GM23338 (cell line): ENCODE measurements around the gene BMP8B. TPM values are rescaled to one million over a fixed set of nuclear protein-coding genes. Genes with fewer than 3 reads are reported as not detected.
"Not testable (repeated sequence)": the region's sequence is repeated elsewhere in the genome, so short reads cannot be mapped to it uniquely, and the experiment has no call there.

Experiments used
- ATAC-seq: fragments of 200-7000 bp; cut with Tn5 transposase; 3 replicates; pipeline ENCODE4 v1.9.1; 2020
- DNase-seq: peaks from one replicate; pipeline ENCODE4 v3.0.0-alpha.2; 2015; ENCODE audit warnings: low spot score
- H2AFZ ChIP-seq: fragments of 200-600 bp; sonication (generic); 2 replicates; pipeline ENCODE4 v1.8.0; 2016; ENCODE audit warnings: antibody characterized with exemption, mild to moderate bottlenecking, moderate library complexity
- H3F3A ChIP-seq: fragments of 200-600 bp; sonication (generic); replicated peaks from 2 replicates; pipeline ENCODE4 v1.8.0; 2017; ENCODE audit warnings: antibody characterized with exemption, mixed run types, low read depth
- H3K27ac ChIP-seq: fragments of 200-600 bp; sonication (generic); 2 replicates; pipeline ENCODE4 v1.6.1; 2016; ENCODE audit warnings: low read depth
- H3K27me3 ChIP-seq: fragments of 200-600 bp; sonication (generic); 2 replicates; pipeline ENCODE4 v1.8.0; 2016; ENCODE audit warnings: mild to moderate bottlenecking, mixed run types, moderate library complexity; ENCODE audit not compliant: insufficient read depth
- H3K36me3 ChIP-seq: fragments of 200-600 bp; sonication (generic); 2 replicates; pipeline ENCODE4 v1.8.0; 2016; ENCODE audit warnings: mild to moderate bottlenecking; ENCODE audit not compliant: insufficient read depth
- H3K4me1 ChIP-seq: fragments of 200-600 bp; sonication (generic); 2 replicates; pipeline ENCODE4 v1.8.0; 2016; ENCODE audit warnings: mild to moderate bottlenecking, moderate library complexity; ENCODE audit not compliant: insufficient read depth
- H3K4me2 ChIP-seq: fragments of 200-600 bp; sonication (generic); 2 replicates; pipeline ENCODE4 v1.7.1; 2017; ENCODE audit warnings: mixed run types
- H3K4me3 ChIP-seq: fragments of 200-600 bp; sonication (generic); 2 replicates; pipeline ENCODE4 v1.6.1; 2016; ENCODE audit warnings: mixed run types
- H3K79me2 ChIP-seq: fragments of 200-600 bp; sonication (generic); replicated peaks from 2 replicates; pipeline ENCODE4 v1.8.0; 2017; ENCODE audit warnings: mild to moderate bottlenecking; ENCODE audit not compliant: insufficient read depth
- H3K9me2 ChIP-seq: fragments of 200-600 bp; sonication (generic); 2 replicates; pipeline ENCODE4 v1.8.0; 2017; ENCODE audit not compliant: insufficient read depth
- H4K20me1 ChIP-seq: fragments of 200-600 bp; sonication (generic); replicated peaks from 2 replicates; pipeline ENCODE4 v1.8.0; 2017; ENCODE audit warnings: mild to moderate bottlenecking; ENCODE audit not compliant: insufficient read depth
- H3K27ac Mint-ChIP-seq: 2 replicates; pipeline ENCODE4 v1.8.0; 2020; ENCODE audit warnings: inconsistent platforms, mild to moderate bottlenecking, moderate library complexity, mixed read lengths
- H3K27me3 Mint-ChIP-seq: 3 replicates; pipeline ENCODE4 v1.8.0; 2022; ENCODE audit warnings: low read depth, mild to moderate bottlenecking, moderate library complexity, mixed read lengths, inconsistent platforms; ENCODE audit not compliant: insufficient read depth, poor library complexity
- H3K36me3 Mint-ChIP-seq: 3 replicates; pipeline ENCODE4 v1.8.0; 2021; ENCODE audit warnings: low read depth, mild to moderate bottlenecking, inconsistent platforms, moderate library complexity, mixed read lengths
- H3K4me1 Mint-ChIP-seq: 3 replicates; pipeline ENCODE4 v1.8.0; 2020; ENCODE audit warnings: mild to moderate bottlenecking, inconsistent platforms, mixed read lengths
- H3K4me3 Mint-ChIP-seq: 3 replicates; pipeline ENCODE4 v1.8.0; 2021; ENCODE audit warnings: moderate library complexity, mild to moderate bottlenecking, inconsistent platforms, mixed read lengths
- H3K9me3 Mint-ChIP-seq: 3 replicates; pipeline ENCODE4 v1.8.0; 2020; ENCODE audit warnings: moderate library complexity, mild to moderate bottlenecking, inconsistent platforms, mixed read lengths
- CREB1 ChIP-seq: fragments of 250-450 bp; sonication (Bioruptor Pico); IDR thresholded peaks from 2 replicates; pipeline ENCODE4 v1.5.0; 2020; ENCODE audit warnings: low read depth, mild to moderate bottlenecking, moderate library complexity
- CTCF ChIP-seq, 2 experiments: fragments of 200-600 bp in 1 of 2; sonication (generic) in 1 of 2; conservative IDR thresholded peaks; 2 replicates each; pipeline versions ENCODE4 v1.5.1 to v1.6.1; 2016 to 2017; ENCODE audit warnings: antibody characterized with exemption in 2 of 2, low read depth in 2 of 2, mild to moderate bottlenecking in 2 of 2, moderate library complexity in 1 of 2
- EZH2 ChIP-seq: fragments of 200-600 bp; sonication (generic); IDR thresholded peaks from one replicate; pipeline ENCODE4 v1.8.0; 2017; ENCODE audit warnings: antibody characterized with exemption, mild to moderate bottlenecking, low read depth; ENCODE audit not compliant: unreplicated experiment
- EZH2phosphoT487 ChIP-seq: fragments of 200-600 bp; sonication (generic); IDR thresholded peaks from one replicate; pipeline ENCODE4 v1.8.1; 2018; ENCODE audit warnings: antibody characterized with exemption; ENCODE audit not compliant: unreplicated experiment
- JUNB ChIP-seq: IDR thresholded peaks from one replicate; pipeline ENCODE4 v1.6.1; 2016; ENCODE audit warnings: antibody characterized with exemption; ENCODE audit not compliant: unreplicated experiment
- NANOG ChIP-seq: IDR thresholded peaks from 2 replicates; pipeline ENCODE4 v1.6.1; 2016; ENCODE audit warnings: antibody characterized with exemption, borderline replicate concordance
- POLR2AphosphoS5 ChIP-seq: IDR thresholded peaks from 2 replicates; pipeline ENCODE4 v1.6.1; 2016; ENCODE audit warnings: antibody characterized with exemption, low read depth
- ZNF462 ChIP-seq: fragments of 250-450 bp; sonication (Bioruptor Pico); IDR thresholded peaks from 2 replicates; pipeline ENCODE4 v1.5.0; 2020; ENCODE audit warnings: mild to moderate bottlenecking, moderate library complexity
- polyA plus RNA-seq: library from polyadenylated mRNA; unstranded; fragments of >200 nt; fragmentation: Nextera tagmentation; extraction: Ambion mirVana; gene quantifications from 2 replicates; pipeline ENCODE4 v1.2.1, GENCODE V29; 2016
- total RNA-seq: library from RNA; depleted of rRNA; stranded (reverse); fragments of >200 nt; shearing (Covaris generic); gene quantifications from 2 replicates; pipeline ENCODE4 v1.2.3, GENCODE V29; 2014

Gene BMP8B
- total and polyA plus RNA-seq, 2 experiments from 2014 or later = 0.16 to 0.90 TPM

GRCh38 chr1:39825432-39825941 is 36.8 kb upstream of the BMP8B start (continued):
- TF ChIP-seq CTCF (conservative IDR thresholded peaks at IDR 0.05; ENCODE audit: low read depth in 2 of 2) = no peak
- no peak for TF ChIP-seq EZH2phosphoT487
- no peak for TF ChIP-seq POLR2AphosphoS5
- TF ChIP-seq JUNB = no peak
- TF ChIP-seq NANOG = no peak

- H3K27ac ChIP-seq, H3F3A ChIP-seq, ATAC-seq, DNase-seq, H4K20me1 ChIP-seq, H3K27me3 ChIP-seq, H3K36me3 Mint-ChIP-seq, H2AFZ ChIP-seq, H3K9me2 ChIP-seq, H3K27ac Mint-ChIP-seq, H3K4me2 ChIP-seq, H3K36me3 ChIP-seq, H3K4me3 ChIP-seq, H3K79me2 ChIP-seq, H3K4me1 ChIP-seq, H3K4me1 Mint-ChIP-seq, H3K27me3 Mint-ChIP-seq, H3K4me3 Mint-ChIP-seq, H3K9me3 Mint-ChIP-seq: not testable (repeated sequence)
Observed at GRCh38 chr1:39823450-39823849, 34.8 kb upstream of the BMP8B start.

GRCh38 chr1:39822146-39822545 is 33.5 kb upstream of the BMP8B start:
- Histone ChIP-seq H3F3A (no peaks in the 10 kb centered on the region), H3K4me1 (no peaks in the 10 kb centered on the region), H2AFZ (0 out of 2 replicates have a peak overlapping the region, but pooled peaks have one; percentile 52), H3K36me3 (no peaks in the 10 kb centered on the region), H3K79me2 (no peaks in the 10 kb centered on the region), H3K4me2 (no peak overlapping the region), H3K27me3 (no peaks in the 10 kb centered on the region), H4K20me1 (no peaks in the 10 kb centered on the region), H3K4me3 (no peak overlapping the region), H3K9me2 (no peaks in the 10 kb centered on the region), H3K27ac (no peak overlapping the region)
- TF ChIP-seq JUNB (no peak), EZH2phosphoT487 (no peak), EZH2 (no peak), CREB1 (CRISPR knock-in tag) (no peak), ZNF462 (CRISPR knock-in tag) (no peak), POLR2AphosphoS5 (no peak)
- H3K9me3 Mint-ChIP-seq = no peaks in the 10 kb centered on the region; the same call in 2 of the 3 replicates
- H3K4me1 Mint-ChIP-seq = peaks cover 3% of the 10 kb centered on the region; the same call in 2 of the 3 replicates
- no peak overlapping the region for H3K27ac Mint-ChIP-seq
- H3K4me3 Mint-ChIP-seq = no peak overlapping the region
- no peak for DNase-seq
- H3K36me3 Mint-ChIP-seq = no peaks in the 10 kb centered on the region
- H3K27me3 Mint-ChIP-seq = peaks cover 14% of the 10 kb centered on the region
- ATAC-seq = no peak
